ENCODE data around the gene MYRF. TPM values are rescaled to one million over a fixed set of nuclear protein-coding genes. Genes with fewer than 3 reads are reported as not detected.

Gene MYRF
- total and polyA plus RNA-seq, 4 donors: 0.23 to 2.3 (median 1.0) TPM

GRCh38 chr11:61749591-61750217 lies 2.7 kb upstream of the MYRF start:
- no peak for ATAC-seq (ENCODE audit: low FRiP score)
- no peak for DNase-seq

GRCh38 chr11:61750631-61751273 lies 1.7 kb upstream of the MYRF start:
- intact Hi-C loops (cut with DNase I): no loop called here
- ATAC-seq (ENCODE audit: low FRiP score): no peak
- no peaks in the 10 kb centered on the region for H3K36me3 ChIP-seq (ENCODE audit: control insufficient read depth in 1 of 2, insufficient read depth in 2 of 2, low read length in 1 of 2)
- H3K27ac ChIP-seq (ENCODE audit: low read depth in 1 of 2, low read length in 2 of 2): no peak overlapping the region
- no peaks in the 10 kb centered on the region for H3K9me3 ChIP-seq (ENCODE audit: control insufficient read depth, low read length)
- DNase-seq: no peak
- H3K4me1 ChIP-seq (ENCODE audit: control insufficient read depth in 1 of 2, insufficient read depth in 2 of 2, low read length in 2 of 2): no peaks in the 10 kb centered on the region
- WGBS, 2 donors: 97% methylated on average over 5 of the region's 5 CpGs
- H3K27me3 ChIP-seq (ENCODE audit: control insufficient read depth in 1 of 2, insufficient read depth in 2 of 2, low read length in 1 of 2): no peaks in the 10 kb centered on the region
- no peak overlapping the region for H3K4me3 ChIP-seq (ENCODE audit: low read length in 2 of 2)

More at GRCh38 chr11:61749591-61750217, 2.7 kb upstream of the MYRF start:
- H3K27me3 ChIP-seq (ENCODE audit: control insufficient read depth in 1 of 2, insufficient read depth in 2 of 2, low read length in 1 of 2): no peaks in the 10 kb centered on the region
- H3K4me3 ChIP-seq (ENCODE audit: low read length in 2 of 2): no peak overlapping the region
- no peaks in the 10 kb centered on the region for H3K36me3 ChIP-seq (ENCODE audit: control insufficient read depth in 1 of 2, insufficient read depth in 2 of 2, low read length in 1 of 2)
- 75 to 76% methylated on average over 21 of the region's 21 CpGs for WGBS, 2 donors
- H3K9me3 ChIP-seq (ENCODE audit: control insufficient read depth, low read length): no peaks in the 10 kb centered on the region
- no peaks in the 10 kb centered on the region for H3K4me1 ChIP-seq (ENCODE audit: control insufficient read depth in 1 of 2, insufficient read depth in 2 of 2, low read length in 2 of 2)
- intact Hi-C loops (cut with DNase I): loop anchor here in 1 of 2 donors (5.0 kb wide), 1 partner anchor 358 kb away; no protein-coding TSS in a partner anchor
- H3K27ac ChIP-seq (ENCODE audit: low read depth in 1 of 2, low read length in 2 of 2): no peak overlapping the region

- Histone ChIP-seq H3K9me3 (ENCODE audit: control insufficient read depth, low read length) (no peaks in the 10 kb centered on the region), H3K36me3 (ENCODE audit: control insufficient read depth in 1 of 2, insufficient read depth in 2 of 2, low read length in 1 of 2) (no peaks in the 10 kb centered on the region), H3K27me3 (ENCODE audit: control insufficient read depth in 1 of 2, insufficient read depth in 2 of 2, low read length in 1 of 2) (no peaks in the 10 kb centered on the region), H3K27ac (ENCODE audit: low read depth in 1 of 2, low read length in 2 of 2) (no peak overlapping the region), H3K4me3 (ENCODE audit: low read length in 2 of 2) (no peak overlapping the region), H3K4me1 (ENCODE audit: control insufficient read depth in 1 of 2, insufficient read depth in 2 of 2, low read length in 2 of 2) (no peaks in the 10 kb centered on the region)
- ATAC-seq (ENCODE audit: low FRiP score) (no peak), DNase-seq (no peak)
- intact Hi-C loops (cut with DNase I): no loop called here
- WGBS, 2 donors: 90 to 92% methylated on average over 14 of the region's 14 CpGs
Measured at GRCh38 chr11:61751384-61751783, 1.1 kb upstream of the MYRF start.

GRCh38 chr11:61752925-61753521 lies 587 bp downstream of the MYRF start:
- 33 to 34% methylated on average over 17 of the region's 17 CpGs for WGBS, 2 donors
- no peaks in the 10 kb centered on the region for H3K4me1 ChIP-seq (ENCODE audit: control insufficient read depth in 1 of 2, insufficient read depth in 2 of 2, low read length in 2 of 2)
- DNase-seq (no peak), ATAC-seq (ENCODE audit: low FRiP score) (no peak)
- H3K27me3 ChIP-seq (ENCODE audit: control insufficient read depth in 1 of 2, insufficient read depth in 2 of 2, low read length in 1 of 2): no peaks in the 10 kb centered on the region
- no peaks in the 10 kb centered on the region for H3K36me3 ChIP-seq (ENCODE audit: control insufficient read depth in 1 of 2, insufficient read depth in 2 of 2, low read length in 1 of 2)
- no peak overlapping the region for H3K27ac ChIP-seq (ENCODE audit: low read depth in 1 of 2, low read length in 2 of 2)
- H3K4me3 ChIP-seq (ENCODE audit: low read length in 2 of 2): peak overlapping the region in 1 of 2 donors; percentile 7
- no peaks in the 10 kb centered on the region for H3K9me3 ChIP-seq (ENCODE audit: control insufficient read depth, low read length)
- intact Hi-C loops (cut with DNase I): no loop called here

GRCh38 chr11:61753672-61754071 lies 1.2 kb downstream of the MYRF start:
- Histone ChIP-seq H3K4me1 (ENCODE audit: control insufficient read depth in 1 of 2, insufficient read depth in 2 of 2, low read length in 2 of 2) (no peaks in the 10 kb centered on the region), H3K27me3 (ENCODE audit: control insufficient read depth in 1 of 2, insufficient read depth in 2 of 2, low read length in 1 of 2) (no peaks in the 10 kb centered on the region), H3K27ac (ENCODE audit: low read depth in 1 of 2, low read length in 2 of 2) (no peak overlapping the region), H3K9me3 (ENCODE audit: control insufficient read depth, low read length) (no peaks in the 10 kb centered on the region), H3K4me3 (ENCODE audit: low read length in 2 of 2) (no peak overlapping the region), H3K36me3 (ENCODE audit: control insufficient read depth in 1 of 2, insufficient read depth in 2 of 2, low read length in 1 of 2) (no peaks in the 10 kb centered on the region)
- intact Hi-C loops (cut with DNase I): no loop called here
- DNase-seq (no peak), ATAC-seq (ENCODE audit: low FRiP score) (no peak)
- WGBS, 2 donors: 93% methylated on average over 5 of the region's 5 CpGs

- Histone ChIP-seq H3K4me3 (ENCODE audit: low read length in 2 of 2) (no peak overlapping the region), H3K27ac (ENCODE audit: low read depth in 1 of 2, low read length in 2 of 2) (no peak overlapping the region), H3K36me3 (ENCODE audit: control insufficient read depth in 1 of 2, insufficient read depth in 2 of 2, low read length in 1 of 2) (no peaks in the 10 kb centered on the region), H3K4me1 (ENCODE audit: control insufficient read depth in 1 of 2, insufficient read depth in 2 of 2, low read length in 2 of 2) (no peaks in the 10 kb centered on the region), H3K27me3 (ENCODE audit: control insufficient read depth in 1 of 2, insufficient read depth in 2 of 2, low read length in 1 of 2) (no peaks in the 10 kb centered on the region), H3K9me3 (ENCODE audit: control insufficient read depth, low read length) (no peaks in the 10 kb centered on the region)
- WGBS, 2 donors: 79 to 82% methylated on average over 26 to 31 of the region's 31 CpGs
- DNase-seq (no peak), ATAC-seq (ENCODE audit: low FRiP score) (no peak)
- intact Hi-C loops (cut with DNase I): no loop called here
Measured at GRCh38 chr11:61754534-61755482, 2.4 kb downstream of the MYRF start.

- ATAC-seq (ENCODE audit: low FRiP score): no peak
Measured at GRCh38 chr11:61756147-61756451, 3.7 kb downstream of the MYRF start.

GRCh38 chr11:61756452-61757212 lies 4.2 kb downstream of the MYRF start:
- no peak overlapping the region for H3K4me3 ChIP-seq (ENCODE audit: low read length in 2 of 2)
- ATAC-seq (ENCODE audit: low FRiP score): no peak

More at GRCh38 chr11:61756147-61756451, 3.7 kb downstream of the MYRF start:
- Histone ChIP-seq H3K36me3 (ENCODE audit: control insufficient read depth in 1 of 2, insufficient read depth in 2 of 2, low read length in 1 of 2) (no peaks in the 10 kb centered on the region), H3K27ac (ENCODE audit: low read depth in 1 of 2, low read length in 2 of 2) (no peak overlapping the region), H3K4me3 (ENCODE audit: low read length in 2 of 2) (no peak overlapping the region), H3K9me3 (ENCODE audit: control insufficient read depth, low read length) (no peaks in the 10 kb centered on the region), H3K27me3 (ENCODE audit: control insufficient read depth in 1 of 2, insufficient read depth in 2 of 2, low read length in 1 of 2) (no peaks in the 10 kb centered on the region), H3K4me1 (ENCODE audit: control insufficient read depth in 1 of 2, insufficient read depth in 2 of 2, low read length in 2 of 2) (no peaks in the 10 kb centered on the region)
- 88 to 92% methylated on average over 4 of the region's 4 CpGs for WGBS, 2 donors
- intact Hi-C loops (cut with DNase I): no loop called here
- no peak for DNase-seq

More at GRCh38 chr11:61756452-61757212, 4.2 kb downstream of the MYRF start:
- WGBS, 2 donors: 75 to 78% methylated on average over 9 of the region's 9 CpGs
- Histone ChIP-seq H3K4me1 (ENCODE audit: control insufficient read depth in 1 of 2, insufficient read depth in 2 of 2, low read length in 2 of 2) (no peaks in the 10 kb centered on the region), H3K27me3 (ENCODE audit: control insufficient read depth in 1 of 2, insufficient read depth in 2 of 2, low read length in 1 of 2) (no peaks in the 10 kb centered on the region), H3K9me3 (ENCODE audit: control insufficient read depth, low read length) (no peaks in the 10 kb centered on the region), H3K36me3 (ENCODE audit: control insufficient read depth in 1 of 2, insufficient read depth in 2 of 2, low read length in 1 of 2) (no peaks in the 10 kb centered on the region), H3K27ac (ENCODE audit: low read depth in 1 of 2, low read length in 2 of 2) (no peak overlapping the region)
- intact Hi-C loops (cut with DNase I): no loop called here
- no peak for DNase-seq

All from aorta (tissue), 5 donors.